Natural killer cell (primary cell): Measurements from ENCODE around the gene MERTK. TPM values are rescaled to one million over a fixed set of nuclear protein-coding genes. Genes with fewer than 3 reads are reported as not detected.
A peak's percentile ranks its signal among the peaks of the same experiment; 100 is the strongest.

Source experiments
- ATAC-seq, 3 donors: fragments of 150-1000 bp in 2 of 3; fragments of 200-7000 bp in 1 of 3; cut with Tn5 transposase; 1 replicate in 1 of 3; 2 replicates in 2 of 3; pipeline ENCODE4 v1.10.0; 2021; ENCODE audit warnings: mild to moderate bottlenecking in 2 of 3, moderate library complexity in 2 of 3
- DNase-seq, 2 donors: peaks; one replicate each; pipeline versions ENCODE4 v3.0.0 to v3.0.0-alpha.2; 2013 to 2021; ENCODE audit warnings: mixed read lengths in 1 of 2
- H3K27ac ChIP-seq: one replicate; pipeline ENCODE4 v1.5.1; 2013; ENCODE audit warnings: mild to moderate bottlenecking, low read length
- H3K27me3 ChIP-seq: one replicate; pipeline ENCODE4 v1.6.1; 2013; ENCODE audit warnings: low read length; ENCODE audit not compliant: control insufficient read depth, insufficient read depth
- H3K36me3 ChIP-seq: one replicate; pipeline ENCODE4 v1.6.1; 2013; ENCODE audit warnings: low read length; ENCODE audit not compliant: control insufficient read depth, insufficient read depth
- H3K4me1 ChIP-seq: one replicate; pipeline ENCODE4 v1.6.1; 2013; ENCODE audit warnings: low read length; ENCODE audit not compliant: control insufficient read depth, insufficient read depth
- H3K4me3 ChIP-seq: one replicate; pipeline ENCODE4 v1.5.1; 2013; ENCODE audit warnings: low read length
- H3K9me3 ChIP-seq: one replicate; pipeline ENCODE4 v1.6.1; 2013; ENCODE audit warnings: low read length; ENCODE audit not compliant: control insufficient read depth, insufficient read depth
- H3K27ac Mint-ChIP-seq, 2 donors: one replicate each; pipeline ENCODE4 v1.8.0; 2022; ENCODE audit warnings: mild to moderate bottlenecking in 2 of 2, mixed read lengths in 2 of 2, moderate library complexity in 1 of 2
- H3K27me3 Mint-ChIP-seq, 2 donors: one replicate each; pipeline ENCODE4 v1.8.0; 2022; ENCODE audit warnings: low read depth in 2 of 2, mixed read lengths in 2 of 2
- H3K36me3 Mint-ChIP-seq: one replicate; pipeline ENCODE4 v1.8.0; 2022; ENCODE audit warnings: mixed read lengths
- H3K4me1 Mint-ChIP-seq, 2 donors: one replicate each; pipeline ENCODE4 v1.8.0; 2022; ENCODE audit warnings: mixed read lengths in 2 of 2
- H3K4me3 Mint-ChIP-seq: one replicate; pipeline ENCODE4 v1.8.0; 2022; ENCODE audit warnings: mild to moderate bottlenecking, moderate library complexity, mixed read lengths
- H3K9me3 Mint-ChIP-seq, 2 donors: one replicate each; pipeline ENCODE4 v1.8.0; 2022; ENCODE audit warnings: mixed read lengths in 2 of 2
- CTCF ChIP-seq: fragments of 200-600 bp; IDR thresholded peaks from one replicate; pipeline ENCODE4 v1.8.0; 2022; ENCODE audit warnings: antibody characterized with exemption
- whole genome bisulfite sequencing: methylation state at CpG from one replicate; pipeline ENCODE4 v1.1.7; 2013; ENCODE audit warnings: missing lambda C conversion rate; ENCODE audit not compliant: insufficient coverage; 5-methylcytosine and 5-hydroxymethylcytosine counted together
- intact Hi-C: fragments of 100-400 bp; cut with micrococcal nuclease; formaldehyde crosslinking; loops from one replicate; pipeline ENCODE4 v1.14.2; 2022
- total RNA-seq, 4 donors: library from RNA; stranded (reverse); fragments of 120-200 nt in 1 of 4; gene quantifications; one replicate each; pipeline versions ENCODE4 v1.2.3 to v1.2.4, GENCODE V29; 2013 to 2022

The MERTK gene
- total RNA-seq, 3 donors from 2014 or later (not counting 1 experiment from before 2014, with no cell fraction given): 0.38 to 1.2 (median 0.45) TPM

GRCh38 chr2:111944531-111945210, 46.3 kb downstream of the MERTK start:
- Histone ChIP-seq H3K27me3 (no peaks in the 10 kb centered on the region), H3K36me3 (no peaks in the 10 kb centered on the region), H3K4me3 (no peak overlapping the region), H3K9me3 (no peaks in the 10 kb centered on the region), H3K4me1 (no peaks in the 10 kb centered on the region), H3K27ac (no peak overlapping the region)
- H3K4me1 Mint-ChIP-seq: no peaks in the 10 kb centered on the region
- WGBS: 95% methylated on average over 5 of the region's 5 CpGs
- H3K4me3 Mint-ChIP-seq: no peak overlapping the region
- peaks cover 12 to 21% of the 10 kb centered on the region in 2 donors for H3K27me3 Mint-ChIP-seq
- H3K27ac Mint-ChIP-seq: no peak overlapping the region
- intact Hi-C loops: no loop called here
- H3K36me3 Mint-ChIP-seq: no peaks in the 10 kb centered on the region
- TF ChIP-seq CTCF: no peak
- ATAC-seq (peak; percentile 3 to 29 (median 17)), DNase-seq (no peak)
- no peaks in the 10 kb centered on the region for H3K9me3 Mint-ChIP-seq

GRCh38 chr2:111945444-111946293, 47.3 kb downstream of the MERTK start:
- no peaks in the 10 kb centered on the region for H3K4me1 ChIP-seq
- TF ChIP-seq CTCF: no peak
- H3K36me3 ChIP-seq: no peaks in the 10 kb centered on the region
- ATAC-seq (no peak), DNase-seq (no peak)
- H3K27me3 ChIP-seq: no peaks in the 10 kb centered on the region
- no peak overlapping the region for H3K27ac ChIP-seq
- H3K9me3 Mint-ChIP-seq: no peaks in the 10 kb centered on the region
- H3K4me3 Mint-ChIP-seq: no peak overlapping the region
- WGBS: 89% methylated on average over 2 of the region's 2 CpGs
- H3K4me1 Mint-ChIP-seq: no peaks in the 10 kb centered on the region
- no peaks in the 10 kb centered on the region for H3K9me3 ChIP-seq
- H3K27me3 Mint-ChIP-seq: peaks cover 12 to 21% of the 10 kb centered on the region in 2 donors
- no peaks in the 10 kb centered on the region for H3K36me3 Mint-ChIP-seq
- no peak overlapping the region for H3K27ac Mint-ChIP-seq
- no peak overlapping the region for H3K4me3 ChIP-seq
- intact Hi-C loops: no loop called here

DNA sequence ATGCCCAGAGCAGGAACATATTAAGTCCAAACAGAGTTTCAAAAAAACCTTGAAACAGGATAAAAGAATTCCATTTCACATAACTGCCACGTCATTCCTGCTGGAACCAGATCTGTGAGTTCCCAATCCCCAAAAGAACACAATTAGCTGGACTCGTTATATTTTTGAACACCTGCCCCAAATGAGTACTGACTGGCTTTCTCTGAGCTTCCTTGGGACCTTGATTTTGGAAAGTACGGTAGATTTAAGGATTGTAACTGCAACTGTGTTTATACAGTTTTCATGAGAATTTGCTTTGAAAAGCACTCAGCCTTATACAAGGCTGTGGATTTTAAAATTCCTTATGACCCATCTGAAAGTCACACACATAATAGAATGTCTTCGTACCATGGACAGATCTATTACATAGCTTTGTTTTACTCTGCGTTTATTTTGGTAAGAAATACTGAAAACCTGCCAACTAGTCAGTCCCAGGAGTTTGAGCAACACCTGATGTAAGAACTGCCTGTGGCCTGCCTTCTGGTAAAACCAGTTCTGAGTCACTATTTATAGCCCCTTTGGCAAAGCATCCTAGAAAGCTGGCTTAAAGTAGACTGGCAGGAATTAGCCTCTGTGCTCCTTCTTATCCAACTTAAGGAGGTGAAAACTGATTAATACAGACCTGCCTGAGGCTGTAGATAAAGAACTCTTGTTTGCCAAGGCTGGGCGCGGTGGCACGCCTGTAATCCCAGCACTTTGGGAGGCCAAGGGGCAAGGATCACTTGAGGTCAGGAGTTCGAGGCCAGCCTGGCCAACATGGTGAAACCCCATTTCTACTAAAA, 48.1 kb downstream of the MERTK start:
- Histone ChIP-seq H3K27ac (no peak overlapping the region), H3K4me3 (no peak overlapping the region), H3K27me3 (no peaks in the 10 kb centered on the region), H3K9me3 (no peaks in the 10 kb centered on the region), H3K4me1 (no peaks in the 10 kb centered on the region), H3K36me3 (no peaks in the 10 kb centered on the region)
- Mint-ChIP-seq H3K9me3 (no peaks in the 10 kb centered on the region), H3K36me3 (no peaks in the 10 kb centered on the region), H3K4me3 (no peak overlapping the region), H3K27me3 (peaks cover 9 to 13% of the 10 kb centered on the region in 2 donors), H3K27ac (no peak overlapping the region), H3K4me1 (no peaks in the 10 kb centered on the region)
- intact Hi-C loops: no loop called here
- no peak for TF ChIP-seq CTCF
- ATAC-seq: no peak
- DNase-seq: no peak
- 85% methylated on average over 9 of the region's 9 CpGs for WGBS
